ENCODE data around the gene FLRT3. TPM values are rescaled to one million over a fixed set of nuclear protein-coding genes. Genes with fewer than 3 reads are reported as not detected.

The FLRT3 gene
- total and polyA plus RNA-seq, 4 donors = 2.7 to 29.7 (median 6.6) TPM

DNA sequence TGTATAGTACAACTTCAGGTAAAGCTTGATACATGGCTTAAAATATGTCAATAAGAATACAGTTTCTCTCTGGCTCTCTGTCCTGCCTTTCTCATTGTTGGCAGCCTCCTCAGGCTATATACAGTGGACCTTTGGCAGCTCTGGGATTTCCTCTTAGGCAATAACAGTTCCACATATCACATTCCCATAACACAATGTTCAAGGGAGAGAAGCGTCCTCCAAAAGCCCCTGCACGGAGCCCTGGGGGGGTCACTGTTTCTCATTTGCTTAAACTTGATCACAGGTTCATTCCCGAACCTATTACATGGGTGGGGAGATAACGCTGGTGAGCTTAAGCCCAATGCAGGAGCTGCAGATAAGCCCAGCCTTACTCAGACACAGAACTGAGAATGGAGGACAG is 4.4 kb upstream of the FLRT3 start:
- DNase-seq (ENCODE audit: low spot score) = no peak
- 30% methylated on average over 4 of the region's 4 CpGs for WGBS
- no peak overlapping the region for H3K27ac ChIP-seq (ENCODE audit: low read depth in 1 of 2, low read length in 2 of 2)

More for the DNA sequence above, 4.4 kb upstream of the FLRT3 start:
- Histone ChIP-seq H3K27me3 (ENCODE audit: control insufficient read depth in 4 of 4, insufficient read depth in 4 of 4, low read length in 3 of 4) (no peaks in the 10 kb centered on the region), H3K9ac (ENCODE audit: low read depth in 1 of 2, low read length in 2 of 2) (no peak overlapping the region), H3K4me1 (ENCODE audit: control insufficient read depth in 4 of 4, insufficient read depth in 4 of 4, low read length in 3 of 4) (peaks cover 3 to 19% (median 14%) of the 10 kb centered on the region in 4 donors), H3K9me3 (ENCODE audit: control insufficient read depth in 4 of 4, low read length in 3 of 4) (no peaks in the 10 kb centered on the region), H3K36me3 (ENCODE audit: control insufficient read depth in 4 of 4, insufficient read depth in 3 of 4, low read depth in 1 of 4, low read length in 3 of 4) (no peaks in the 10 kb centered on the region), H3K4me3 (ENCODE audit: low read depth in 1 of 3, low read length in 3 of 3) (no peak overlapping the region)
- TF ChIP-seq RXRA (IDR thresholded peaks at IDR 0.05) (peak; percentile 28 to 53), YY1 (IDR thresholded peaks at IDR 0.05) (peak; percentile 41), HNF4G (IDR thresholded peaks at IDR 0.05) (no peak), GABPA (IDR thresholded peaks at IDR 0.05 in 1 of 2, conservative IDR thresholded peaks at IDR 0.05 in 1 of 2) (no peak), RAD21 (IDR thresholded peaks at IDR 0.05) (peak; percentile 23 to 47), NR2F2 (IDR thresholded peaks at IDR 0.05) (no peak), HNF4A (conservative IDR thresholded peaks at IDR 0.05) (peak; percentile 59 to 67), TAF1 (conservative IDR thresholded peaks at IDR 0.05) (no peak), SP1 (IDR thresholded peaks at IDR 0.05) (peak; percentile 27), FOXA2 (IDR thresholded peaks at IDR 0.05) (peak; percentile 18), FOXA1 (IDR thresholded peaks at IDR 0.05) (no peak), EGR1 (IDR thresholded peaks at IDR 0.05; ENCODE audit: low read depth in 2 of 2) (no peak), JUND (IDR thresholded peaks at IDR 0.05) (no peak)
- TF ChIP-seq, protein P1, sequence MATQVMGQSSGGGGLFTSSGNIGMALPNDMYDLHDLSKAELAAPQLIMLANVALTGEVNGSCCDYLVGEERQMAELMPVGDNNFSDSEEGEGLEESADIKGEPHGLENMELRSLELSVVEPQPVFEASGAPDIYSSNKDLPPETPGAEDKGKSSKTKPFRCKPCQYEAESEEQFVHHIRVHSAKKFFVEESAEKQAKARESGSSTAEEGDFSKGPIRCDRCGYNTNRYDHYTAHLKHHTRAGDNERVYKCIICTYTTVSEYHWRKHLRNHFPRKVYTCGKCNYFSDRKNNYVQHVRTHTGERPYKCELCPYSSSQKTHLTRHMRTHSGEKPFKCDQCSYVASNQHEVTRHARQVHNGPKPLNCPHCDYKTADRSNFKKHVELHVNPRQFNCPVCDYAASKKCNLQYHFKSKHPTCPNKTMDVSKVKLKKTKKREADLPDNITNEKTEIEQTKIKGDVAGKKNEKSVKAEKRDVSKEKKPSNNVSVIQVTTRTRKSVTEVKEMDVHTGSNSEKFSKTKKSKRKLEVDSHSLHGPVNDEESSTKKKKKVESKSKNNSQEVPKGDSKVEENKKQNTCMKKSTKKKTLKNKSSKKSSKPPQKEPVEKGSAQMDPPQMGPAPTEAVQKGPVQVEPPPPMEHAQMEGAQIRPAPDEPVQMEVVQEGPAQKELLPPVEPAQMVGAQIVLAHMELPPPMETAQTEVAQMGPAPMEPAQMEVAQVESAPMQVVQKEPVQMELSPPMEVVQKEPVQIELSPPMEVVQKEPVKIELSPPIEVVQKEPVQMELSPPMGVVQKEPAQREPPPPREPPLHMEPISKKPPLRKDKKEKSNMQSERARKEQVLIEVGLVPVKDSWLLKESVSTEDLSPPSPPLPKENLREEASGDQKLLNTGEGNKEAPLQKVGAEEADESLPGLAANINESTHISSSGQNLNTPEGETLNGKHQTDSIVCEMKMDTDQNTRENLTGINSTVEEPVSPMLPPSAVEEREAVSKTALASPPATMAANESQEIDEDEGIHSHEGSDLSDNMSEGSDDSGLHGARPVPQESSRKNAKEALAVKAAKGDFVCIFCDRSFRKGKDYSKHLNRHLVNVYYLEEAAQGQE (IDR thresholded peaks at IDR 0.05) = no peak
- TF ChIP-seq, protein P2, sequence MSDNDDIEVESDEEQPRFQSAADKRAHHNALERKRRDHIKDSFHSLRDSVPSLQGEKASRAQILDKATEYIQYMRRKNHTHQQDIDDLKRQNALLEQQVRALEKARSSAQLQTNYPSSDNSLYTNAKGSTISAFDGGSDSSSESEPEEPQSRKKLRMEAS (IDR thresholded peaks at IDR 0.05) = peak; percentile 37
- TF ChIP-seq, protein P3, sequence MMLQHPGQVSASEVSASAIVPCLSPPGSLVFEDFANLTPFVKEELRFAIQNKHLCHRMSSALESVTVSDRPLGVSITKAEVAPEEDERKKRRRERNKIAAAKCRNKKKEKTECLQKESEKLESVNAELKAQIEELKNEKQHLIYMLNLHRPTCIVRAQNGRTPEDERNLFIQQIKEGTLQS (IDR thresholded peaks at IDR 0.05) = no peak
- TF ChIP-seq, protein P4, sequence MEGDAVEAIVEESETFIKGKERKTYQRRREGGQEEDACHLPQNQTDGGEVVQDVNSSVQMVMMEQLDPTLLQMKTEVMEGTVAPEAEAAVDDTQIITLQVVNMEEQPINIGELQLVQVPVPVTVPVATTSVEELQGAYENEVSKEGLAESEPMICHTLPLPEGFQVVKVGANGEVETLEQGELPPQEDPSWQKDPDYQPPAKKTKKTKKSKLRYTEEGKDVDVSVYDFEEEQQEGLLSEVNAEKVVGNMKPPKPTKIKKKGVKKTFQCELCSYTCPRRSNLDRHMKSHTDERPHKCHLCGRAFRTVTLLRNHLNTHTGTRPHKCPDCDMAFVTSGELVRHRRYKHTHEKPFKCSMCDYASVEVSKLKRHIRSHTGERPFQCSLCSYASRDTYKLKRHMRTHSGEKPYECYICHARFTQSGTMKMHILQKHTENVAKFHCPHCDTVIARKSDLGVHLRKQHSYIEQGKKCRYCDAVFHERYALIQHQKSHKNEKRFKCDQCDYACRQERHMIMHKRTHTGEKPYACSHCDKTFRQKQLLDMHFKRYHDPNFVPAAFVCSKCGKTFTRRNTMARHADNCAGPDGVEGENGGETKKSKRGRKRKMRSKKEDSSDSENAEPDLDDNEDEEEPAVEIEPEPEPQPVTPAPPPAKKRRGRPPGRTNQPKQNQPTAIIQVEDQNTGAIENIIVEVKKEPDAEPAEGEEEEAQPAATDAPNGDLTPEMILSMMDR (IDR thresholded peaks at IDR 0.05; ENCODE audit: low read depth, low read length, missing input control) = no peak
- TF ChIP-seq, protein P5, sequence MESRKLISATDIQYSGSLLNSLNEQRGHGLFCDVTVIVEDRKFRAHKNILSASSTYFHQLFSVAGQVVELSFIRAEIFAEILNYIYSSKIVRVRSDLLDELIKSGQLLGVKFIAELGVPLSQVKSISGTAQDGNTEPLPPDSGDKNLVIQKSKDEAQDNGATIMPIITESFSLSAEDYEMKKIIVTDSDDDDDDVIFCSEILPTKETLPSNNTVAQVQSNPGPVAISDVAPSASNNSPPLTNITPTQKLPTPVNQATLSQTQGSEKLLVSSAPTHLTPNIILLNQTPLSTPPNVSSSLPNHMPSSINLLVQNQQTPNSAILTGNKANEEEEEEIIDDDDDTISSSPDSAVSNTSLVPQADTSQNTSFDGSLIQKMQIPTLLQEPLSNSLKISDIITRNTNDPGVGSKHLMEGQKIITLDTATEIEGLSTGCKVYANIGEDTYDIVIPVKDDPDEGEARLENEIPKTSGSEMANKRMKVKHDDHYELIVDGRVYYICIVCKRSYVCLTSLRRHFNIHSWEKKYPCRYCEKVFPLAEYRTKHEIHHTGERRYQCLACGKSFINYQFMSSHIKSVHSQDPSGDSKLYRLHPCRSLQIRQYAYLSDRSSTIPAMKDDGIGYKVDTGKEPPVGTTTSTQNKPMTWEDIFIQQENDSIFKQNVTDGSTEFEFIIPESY (IDR thresholded peaks at IDR 0.05) = no peak

Data from liver (tissue), 9 donors.